ENCODE results near the gene TMEM184A. TPM values are rescaled to one million over a fixed set of nuclear protein-coding genes. Genes with fewer than 3 reads are reported as not detected.

The TMEM184A gene
- total and polyA plus RNA-seq, 2 donors (not counting 3 experiments of a cell fraction or from before 2014, with no cell fraction given) = 0.48 TPM; not detected in 1

GRCh38 chr7:1593091-1593866 is 37.3 kb upstream of the TMEM184A start:
- TF ChIP-seq, protein P1, sequence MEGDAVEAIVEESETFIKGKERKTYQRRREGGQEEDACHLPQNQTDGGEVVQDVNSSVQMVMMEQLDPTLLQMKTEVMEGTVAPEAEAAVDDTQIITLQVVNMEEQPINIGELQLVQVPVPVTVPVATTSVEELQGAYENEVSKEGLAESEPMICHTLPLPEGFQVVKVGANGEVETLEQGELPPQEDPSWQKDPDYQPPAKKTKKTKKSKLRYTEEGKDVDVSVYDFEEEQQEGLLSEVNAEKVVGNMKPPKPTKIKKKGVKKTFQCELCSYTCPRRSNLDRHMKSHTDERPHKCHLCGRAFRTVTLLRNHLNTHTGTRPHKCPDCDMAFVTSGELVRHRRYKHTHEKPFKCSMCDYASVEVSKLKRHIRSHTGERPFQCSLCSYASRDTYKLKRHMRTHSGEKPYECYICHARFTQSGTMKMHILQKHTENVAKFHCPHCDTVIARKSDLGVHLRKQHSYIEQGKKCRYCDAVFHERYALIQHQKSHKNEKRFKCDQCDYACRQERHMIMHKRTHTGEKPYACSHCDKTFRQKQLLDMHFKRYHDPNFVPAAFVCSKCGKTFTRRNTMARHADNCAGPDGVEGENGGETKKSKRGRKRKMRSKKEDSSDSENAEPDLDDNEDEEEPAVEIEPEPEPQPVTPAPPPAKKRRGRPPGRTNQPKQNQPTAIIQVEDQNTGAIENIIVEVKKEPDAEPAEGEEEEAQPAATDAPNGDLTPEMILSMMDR (IDR thresholded peaks at IDR 0.05; ENCODE audit: extremely low read depth in 1 of 2, insufficient read depth in 1 of 2, low read depth in 1 of 2, low read length in 2 of 2) = peak; percentile 31 to 60
- TF ChIP-seq POLR2A (IDR thresholded peaks at IDR 0.05; ENCODE audit: low read depth, low read length) = no peak
- Histone ChIP-seq H3K36me3 (ENCODE audit: control insufficient read depth in 2 of 2, extremely low read depth in 1 of 2, insufficient read depth in 2 of 2, low read length in 2 of 2) (no peaks in the 10 kb centered on the region), H3K27me3 (ENCODE audit: control insufficient read depth in 2 of 2, insufficient read depth in 2 of 2, low read length in 2 of 2) (peaks cover 13 to 14% of the 10 kb centered on the region in 2 experiments), H3K9ac (replicated peaks; ENCODE audit: extremely low read depth, insufficient read depth, low read length) (no peak overlapping the region), H3K9me1 (replicated peaks; ENCODE audit: control insufficient read depth, extremely low read depth, insufficient read depth, low read length) (no peaks in the 10 kb centered on the region), H4K20me1 (replicated peaks; ENCODE audit: control insufficient read depth, extremely low read depth, insufficient read depth, low read length) (no peaks in the 10 kb centered on the region), H2AFZ (ENCODE audit: low read depth, low read length) (no peak overlapping the region), H3K9me3 (replicated peaks; ENCODE audit: control insufficient read depth, insufficient read depth, low read length) (no peaks in the 10 kb centered on the region), H3K4me2 (ENCODE audit: insufficient read depth, low read length) (no peak overlapping the region), H3K4me1 (ENCODE audit: control insufficient read depth, extremely low read depth, insufficient read depth, low read length) (no peaks in the 10 kb centered on the region), H3K4me3 (replicated peaks in 1 of 3; ENCODE audit: insufficient read depth in 1 of 3, low read depth in 1 of 3, low read length in 3 of 3) (no peak overlapping the region), H3K79me2 (ENCODE audit: control insufficient read depth, insufficient read depth, low read length) (no peaks in the 10 kb centered on the region), H3K27ac (ENCODE audit: insufficient read depth, low read depth, low read length) (no peak overlapping the region)
- BruUV-seq (replicated peaks) = no TSS peak
- ChIA-PET CTCF (no interaction called here), POLR2A (interaction anchor here (0.7 kb wide), 1 partner anchor 752 kb away, joined by 4 read pairs; no protein-coding TSS in a partner anchor)
- intact Hi-C loops (cut with micrococcal nuclease) = loop anchor here (1.0 kb wide), 1 partner anchor 14 kb away; no protein-coding TSS in a partner anchor
- DNase-seq (ENCODE audit: low read depth, low spot score) (no peak), FAIRE-seq (no peak)
- dilution Hi-C loops (cut with MboI; ENCODE audit: extremely low pct_ligation_motif_present, low sequenced_read_pairs) = no loop called here

GRCh38 chr7:1592299-1592871 is 36.4 kb upstream of the TMEM184A start:
- intact Hi-C loops (cut with micrococcal nuclease) (no loop called here), dilution Hi-C loops (cut with MboI; ENCODE audit: extremely low pct_ligation_motif_present, low sequenced_read_pairs) (no loop called here)
- H3K4me1 ChIP-seq (ENCODE audit: control insufficient read depth, extremely low read depth, insufficient read depth, low read length) = no peaks in the 10 kb centered on the region
- no peaks in the 10 kb centered on the region for H4K20me1 ChIP-seq (replicated peaks; ENCODE audit: control insufficient read depth, extremely low read depth, insufficient read depth, low read length)
- H3K9ac ChIP-seq (replicated peaks; ENCODE audit: extremely low read depth, insufficient read depth, low read length) = no peak overlapping the region
- H3K4me3 ChIP-seq (replicated peaks in 1 of 3; ENCODE audit: insufficient read depth in 1 of 3, low read depth in 1 of 3, low read length in 3 of 3) = no peak overlapping the region
- H2AFZ ChIP-seq (ENCODE audit: low read depth, low read length) = no peak overlapping the region
- DNase-seq (ENCODE audit: low read depth, low spot score) (no peak), FAIRE-seq (no peak)
- H3K27me3 ChIP-seq (ENCODE audit: control insufficient read depth in 2 of 2, insufficient read depth in 2 of 2, low read length in 2 of 2) = peaks cover 13 to 14% of the 10 kb centered on the region in 2 experiments
- H3K79me2 ChIP-seq (ENCODE audit: control insufficient read depth, insufficient read depth, low read length) = no peaks in the 10 kb centered on the region
- TF ChIP-seq, protein P1 (IDR thresholded peaks at IDR 0.05; ENCODE audit: extremely low read depth in 1 of 2, insufficient read depth in 1 of 2, low read depth in 1 of 2, low read length in 2 of 2) = no peak
- H3K9me1 ChIP-seq (replicated peaks; ENCODE audit: control insufficient read depth, extremely low read depth, insufficient read depth, low read length) = no peaks in the 10 kb centered on the region
- H3K9me3 ChIP-seq (replicated peaks; ENCODE audit: control insufficient read depth, insufficient read depth, low read length) = no peaks in the 10 kb centered on the region
- no TSS peak for BruUV-seq (replicated peaks)
- H3K4me2 ChIP-seq (ENCODE audit: insufficient read depth, low read length) = no peak overlapping the region
- ChIA-PET CTCF (interaction anchor here (0.8 kb wide), 1 partner anchor 13 kb away, joined by 3 read pairs; no protein-coding TSS in a partner anchor), POLR2A (interaction anchor here (0.7 kb wide), 1 partner anchor 753 kb away, joined by 4 read pairs; no protein-coding TSS in a partner anchor)
- H3K36me3 ChIP-seq (ENCODE audit: control insufficient read depth in 2 of 2, extremely low read depth in 1 of 2, insufficient read depth in 2 of 2, low read length in 2 of 2) = no peaks in the 10 kb centered on the region
- no peak overlapping the region for H3K27ac ChIP-seq (ENCODE audit: insufficient read depth, low read depth, low read length)

All from endothelial cell of umbilical vein (primary cell).